A549 treated with AZD2906 at 1 μM for 4 hours (cell line): Measurements from ENCODE around the gene HNRNPCL2. TPM values are rescaled to one million over a fixed set of nuclear protein-coding genes. Genes with fewer than 3 reads are reported as not detected.

Experiments
- total RNA-seq: library from RNA; stranded (reverse); fragments of 200-300 nt; extraction: Qiagen RNA extraction; gene quantifications from 5 replicates; pipeline ENCODE4 v1.2.3, GENCODE V29; 2022

HNRNPCL2 gene
- not detected in 5 replicates for total RNA-seq

DNA sequence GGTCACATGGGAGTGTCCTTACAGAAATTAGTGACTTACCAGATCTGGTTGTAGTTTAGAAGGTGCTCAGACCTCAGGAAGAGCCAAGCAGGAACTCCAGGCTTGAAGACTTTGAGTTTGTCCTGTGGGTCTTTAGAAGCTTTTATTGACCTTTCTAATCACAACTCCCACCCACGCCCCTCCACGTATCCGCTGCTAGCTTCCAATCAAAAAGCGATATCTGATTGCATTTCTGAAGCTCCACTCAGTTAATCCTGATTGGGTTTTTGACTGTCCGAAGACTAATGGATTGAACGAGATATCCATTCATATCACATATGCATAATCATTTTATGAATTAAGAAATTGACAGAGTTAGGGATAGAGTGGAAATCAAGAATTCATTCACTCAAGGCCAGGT, at the start of gene HNRNPCL2:
TSS of gene HNRNPCL2 (minus strand) at position 101 of the 400 bp plus-strand sequence. CDS start 454 bp downstream, outside the sequence.

GRCh38 chr1:13165531-13165930, 48.9 kb upstream of the HNRNPCL2 start, which contains the start of gene HNRNPCL4:
TSS of gene HNRNPCL4 (minus strand) at chr1:13165631. CDS start at chr1:13165467, 164 bp downstream.

DNA sequence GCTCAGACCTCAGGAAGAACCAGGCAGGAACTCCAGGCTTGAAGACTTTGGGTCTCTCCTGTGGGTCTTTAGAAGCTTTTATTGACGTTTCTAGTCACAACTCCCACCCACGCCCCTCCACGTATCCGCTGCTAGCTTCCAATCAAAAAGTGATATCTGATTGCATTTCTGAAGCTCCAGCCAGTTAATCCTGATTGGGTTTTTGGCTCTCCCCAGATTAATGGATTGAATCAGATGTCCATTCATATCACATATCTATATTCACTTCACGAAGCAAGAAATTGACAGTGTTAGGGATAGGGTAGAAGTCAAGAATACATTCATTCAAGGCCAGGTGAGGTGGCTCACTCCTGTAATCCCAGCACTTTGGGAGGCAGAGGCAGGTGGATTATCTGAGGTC, 39.3 kb upstream of the HNRNPCL2 start, which contains the start of gene PRAMEF26:
TSS of gene PRAMEF26 (minus strand) at position 101 of the 400 bp plus-strand sequence. CDS start 2,914 bp downstream, outside the sequence.

DNA sequence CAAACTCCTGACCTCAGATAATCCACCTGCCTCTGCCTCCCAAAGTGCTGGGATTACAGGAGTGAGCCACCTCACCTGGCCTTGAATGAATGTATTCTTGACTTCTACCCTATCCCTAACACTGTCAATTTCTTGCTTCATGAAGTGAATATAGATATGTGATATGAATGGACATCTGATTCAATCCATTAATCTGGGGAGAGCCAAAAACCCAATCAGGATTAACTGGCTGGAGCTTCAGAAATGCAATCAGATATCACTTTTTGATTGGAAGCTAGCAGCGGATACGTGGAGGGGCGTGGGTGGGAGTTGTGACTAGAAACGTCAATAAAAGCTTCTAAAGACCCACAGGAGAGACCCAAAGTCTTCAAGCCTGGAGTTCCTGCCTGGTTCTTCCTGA, 46.2 kb downstream of the HNRNPCL2 start, which contains the start of gene PRAMEF25:
TSS of gene PRAMEF25 (plus strand) at position 301 of the 400 bp plus-strand sequence. CDS start 2,920 bp downstream, outside the sequence.

Other genes with a start within 250 kb of the HNRNPCL2 start
- gene PRAMEF4, start 230.7 kb downstream of the HNRNPCL2 start, total RNA-seq = 0.05 to 0.06 TPM in 2 of 5 replicates, not detected in the others
- not detected in 5 replicates for gene PRAMEF10, start 218.6 kb downstream of the HNRNPCL2 start, total RNA-seq
- gene PRAMEF7, start 200.2 kb downstream of the HNRNPCL2 start, total RNA-seq = 0.06 TPM in 1 of 5 replicates, not detected in the others
- not detected in 5 replicates for gene PRAMEF6, start 169.3 kb downstream of the HNRNPCL2 start, total RNA-seq
- gene PRAMEF27, start 60.3 kb downstream of the HNRNPCL2 start, total RNA-seq = not detected in 5 replicates
- not detected in 5 replicates for gene HNRNPCL3, start 56.1 kb downstream of the HNRNPCL2 start, total RNA-seq
- not detected in 5 replicates for gene PRAMEF25, start 46.1 kb downstream of the HNRNPCL2 start, total RNA-seq
- not detected in 5 replicates for gene PRAMEF26, start 39.2 kb upstream of the HNRNPCL2 start, total RNA-seq
- gene HNRNPCL4, start 48.8 kb upstream of the HNRNPCL2 start, total RNA-seq = not detected in 5 replicates
- gene PRAMEF9, start 55.0 kb upstream of the HNRNPCL2 start, total RNA-seq = not detected in 5 replicates
- gene PRAMEF13, start 84.6 kb upstream of the HNRNPCL2 start, total RNA-seq = 0.07 TPM in 1 of 5 replicates, not detected in the others
- gene PRAMEF18, start 109.3 kb upstream of the HNRNPCL2 start, total RNA-seq = not detected in 5 replicates
- not detected in 5 replicates for gene PRAMEF5, start 137.3 kb upstream of the HNRNPCL2 start, total RNA-seq
- not detected in 5 replicates for gene PRAMEF8, start 168.3 kb upstream of the HNRNPCL2 start, total RNA-seq
- not detected in 5 replicates for gene PRAMEF33, start 186.7 kb upstream of the HNRNPCL2 start, total RNA-seq
- not detected in 5 replicates for gene PRAMEF15, start 198.7 kb upstream of the HNRNPCL2 start, total RNA-seq
- gene PRAMEF14, start 230.3 kb upstream of the HNRNPCL2 start, total RNA-seq = not detected in 5 replicates